IMR-90 (cell line): ENCODE measurements around the gene NFATC3. TPM values are rescaled to one million over a fixed set of nuclear protein-coding genes. Genes with fewer than 3 reads are reported as not detected.
A peak's percentile ranks its signal among the peaks of the same experiment; 100 is the strongest.

ENCODE experiments used
- ATAC-seq: fragments of 200-7000 bp; cut with Tn5 transposase; 2 replicates; pipeline ENCODE4 v1.9.1; 2020; ENCODE audit warnings: low read depth, mild to moderate bottlenecking, moderate library complexity
- BruUV-seq: library from RNA; stranded (reverse); fragments of 400-500 nt; replicated peaks from 2 replicates; lab custom pipeline; 2021; lab: Mats Ljungman, UMichigan
- CTCF ChIA-PET: fragments of 300-600 bp; formaldehyde crosslinking; extraction: SDS; loops from one replicate; lab custom pipeline; 2021; ENCODE audit warnings: antibody characterized with exemption; lab: Yijun Ruan, JAX
- POLR2A ChIA-PET: fragments of 300-600 bp; sonication (Branson Sonifier 250); formaldehyde crosslinking; loops from one replicate; lab custom pipeline; 2022; ENCODE audit warnings: antibody characterized with exemption; ENCODE audit not compliant: unreplicated experiment; lab: Charles Lee
- DNase-seq: peaks from one replicate; pipeline ENCODE4 v3.0.0; 2013
- H2AFZ ChIP-seq: replicated peaks from 2 replicates; pipeline ENCODE3; 2013; ENCODE audit warnings: low read length, mild to moderate bottlenecking; ENCODE audit not compliant: poor library complexity
- H2AK5ac ChIP-seq: 2 replicates; pipeline ENCODE4 v1.6.1; 2013; ENCODE audit warnings: low read depth, low read length, inconsistent platforms
- H2AK9ac ChIP-seq: replicated peaks from 2 replicates; pipeline ENCODE3; 2013; ENCODE audit warnings: mild to moderate bottlenecking, low read depth, low read length, moderate library complexity; ENCODE audit not compliant: poor library complexity
- H2BK120ac ChIP-seq: 2 replicates; pipeline ENCODE4 v1.6.1; 2013; ENCODE audit warnings: low read depth, low read length, inconsistent platforms
- H2BK15ac ChIP-seq: 3 replicates; pipeline ENCODE4 v1.6.1; 2013; ENCODE audit warnings: low read depth, low read length, inconsistent platforms
- H2BK20ac ChIP-seq: 2 replicates; pipeline ENCODE4 v1.6.1; 2013; ENCODE audit warnings: low read depth, mild to moderate bottlenecking, inconsistent platforms, low read length, moderate library complexity
- H2BK5ac ChIP-seq: 2 replicates; pipeline ENCODE4 v1.6.1; 2013; ENCODE audit warnings: mild to moderate bottlenecking, low read depth, low read length, inconsistent platforms; ENCODE audit not compliant: poor library complexity, severe bottlenecking
- H3K14ac ChIP-seq: replicated peaks from 2 replicates; pipeline ENCODE4 v1.6.1; 2013; ENCODE audit warnings: low read depth, low read length, inconsistent platforms
- H3K18ac ChIP-seq: 2 replicates; pipeline ENCODE4 v1.6.1; 2013; ENCODE audit warnings: low read depth, low read length, control low read depth
- H3K23ac ChIP-seq: 2 replicates; pipeline ENCODE4 v1.6.1; 2013; ENCODE audit warnings: low read depth, low read length, inconsistent platforms
- H3K27ac ChIP-seq: 2 replicates; pipeline ENCODE4 v1.5.1; 2013; ENCODE audit warnings: mild to moderate bottlenecking, control low read depth, low read length; ENCODE audit not compliant: insufficient read depth
- H3K27me3 ChIP-seq: 2 replicates; pipeline ENCODE4 v1.6.1; 2013; ENCODE audit warnings: low read length; ENCODE audit not compliant: control insufficient read depth, insufficient read depth
- H3K36me3 ChIP-seq: 2 replicates; pipeline ENCODE4 v1.6.1; 2013; ENCODE audit warnings: low read length, mixed read lengths; ENCODE audit not compliant: control insufficient read depth, insufficient read depth
- H3K4ac ChIP-seq: 2 replicates; pipeline ENCODE4 v1.6.1; 2013; ENCODE audit warnings: low read depth, low read length, inconsistent platforms
- H3K4me1 ChIP-seq: 2 replicates; pipeline ENCODE4 v1.6.1; 2013; ENCODE audit warnings: low read length, mixed read lengths; ENCODE audit not compliant: control insufficient read depth, insufficient read depth
- H3K4me2 ChIP-seq: 2 replicates; pipeline ENCODE4 v1.6.1; 2013; ENCODE audit warnings: low read depth, mild to moderate bottlenecking, control low read depth, low read length, moderate library complexity
- H3K4me3 ChIP-seq: 2 replicates; pipeline ENCODE4 v1.5.1; 2013; ENCODE audit warnings: low read depth, mild to moderate bottlenecking, control low read depth, low read length, moderate library complexity; ENCODE audit not compliant: insufficient read depth
- H3K56ac ChIP-seq: 2 replicates; pipeline ENCODE4 v1.6.1; 2013; ENCODE audit warnings: low read length, inconsistent platforms; ENCODE audit not compliant: insufficient read depth; ENCODE audit errors: extremely low read depth
- H3K79me1 ChIP-seq, 2 experiments: 2 replicates each; pipeline ENCODE4 v1.6.1; 2013; ENCODE audit warnings: low read length in 2 of 2, inconsistent platforms in 1 of 2, low read depth in 1 of 2
- H3K9ac ChIP-seq: 2 replicates; pipeline ENCODE4 v1.6.1; 2013; ENCODE audit warnings: low read depth, low read length, control low read depth
- H3K9me1 ChIP-seq: 2 replicates; pipeline ENCODE4 v1.6.1; 2013; ENCODE audit warnings: low read length, inconsistent platforms; ENCODE audit not compliant: insufficient read depth
- H3K9me3 ChIP-seq: 2 replicates; pipeline ENCODE4 v1.6.1; 2013; ENCODE audit warnings: low read length; ENCODE audit not compliant: control insufficient read depth, insufficient read depth
- H4K20me1 ChIP-seq: 2 replicates; pipeline ENCODE4 v1.6.1; 2013; ENCODE audit warnings: low read length, inconsistent platforms; ENCODE audit not compliant: insufficient read depth
- H4K5ac ChIP-seq: 2 replicates; pipeline ENCODE4 v1.6.1; 2013; ENCODE audit warnings: mild to moderate bottlenecking, low read depth, low read length, control low read depth
- H4K8ac ChIP-seq, 2 experiments: 2 replicates each; pipeline ENCODE4 v1.6.1; 2013; ENCODE audit warnings: low read depth in 2 of 2, low read length in 2 of 2, control low read depth in 1 of 2, inconsistent platforms in 1 of 2
- H4K91ac ChIP-seq: 2 replicates; pipeline ENCODE4 v1.6.1; 2013; ENCODE audit warnings: low read depth, low read length, inconsistent platforms; ENCODE audit not compliant: insufficient read depth
- BHLHE40 ChIP-seq: fragments of 150-350 bp; IDR thresholded peaks from 2 replicates; pipeline ENCODE4 v1.6.1; 2016; ENCODE audit warnings: mild to moderate bottlenecking, low read depth, low read length
- CEBPB ChIP-seq: IDR thresholded peaks from 2 replicates; pipeline ENCODE4 v1.6.1; 2012; ENCODE audit warnings: low read depth, low read length, improper control_type of control experiment
- CHD1 ChIP-seq: IDR thresholded peaks from 2 replicates; pipeline ENCODE4 v1.6.1; 2012; ENCODE audit warnings: low read depth, low read length, improper control_type of control experiment
- MAZ ChIP-seq: IDR thresholded peaks from 2 replicates; pipeline ENCODE4 v1.6.1; 2012; ENCODE audit warnings: low read depth, mild to moderate bottlenecking, low read length, improper control_type of control experiment, moderate library complexity, borderline replicate concordance
- MXI1 ChIP-seq: IDR thresholded peaks from 2 replicates; pipeline ENCODE4 v1.6.1; 2012; ENCODE audit warnings: low read depth, mild to moderate bottlenecking, low read length, moderate library complexity, borderline replicate concordance
- NFE2L2 ChIP-seq: fragments of 150-350 bp; IDR thresholded peaks from 2 replicates; pipeline ENCODE4 v1.6.1; 2016; ENCODE audit warnings: low read depth, mild to moderate bottlenecking, low read length
- POLR2A ChIP-seq: IDR thresholded peaks from 2 replicates; pipeline ENCODE4 v1.6.1; 2012; ENCODE audit warnings: mild to moderate bottlenecking, low read depth, low read length
- RAD21 ChIP-seq: IDR thresholded peaks from 2 replicates; pipeline ENCODE4 v1.6.1; 2012; ENCODE audit warnings: low read length, improper control_type of control experiment
- RCOR1 ChIP-seq: IDR thresholded peaks from 2 replicates; pipeline ENCODE4 v1.6.1; 2012; ENCODE audit warnings: mild to moderate bottlenecking, low read length, improper control_type of control experiment; ENCODE audit not compliant: insufficient replicate concordance
- RFX5 ChIP-seq: IDR thresholded peaks from 2 replicates; pipeline ENCODE4 v1.8.0; 2012; ENCODE audit warnings: low read depth, mild to moderate bottlenecking, low read length, moderate library complexity
- dilution Hi-C: fragments of 300-500 bp; cut with HindIII; formaldehyde crosslinking; loops from one replicate; pipeline ENCODE4 v1.14.3; 2018; ENCODE audit warnings: low sequenced_read_pairs; ENCODE audit not compliant: unreplicated experiment
- in situ Hi-C: fragments of 300-500 bp; cut with MboI; formaldehyde crosslinking; loops from 3 replicates; pipeline ENCODE4 v1.14.3; 2019; ENCODE audit warnings: low sequenced_read_pairs, inconsistent platforms, mixed read lengths
- intact Hi-C: fragments of 100-400 bp; cut with micrococcal nuclease; formaldehyde crosslinking; loops from 2 replicates; pipeline ENCODE4 v1.10.0; 2022
- polyA plus RNA-seq, 3 experiments: library from polyadenylated mRNA; depleted of rRNA; stranded (reverse); fragments of >200 nt; gene quantifications; 2 replicates each; pipeline ENCODE4 v1.2.3, GENCODE V29; 2012; ENCODE audit warnings: low replicate concordance in 1 of 3
- total RNA-seq: library from RNA; depleted of rRNA; stranded (reverse); fragments of >200 nt; gene quantifications from 2 replicates; pipeline ENCODE4 v1.2.3, GENCODE V29; 2012
- TF ChIP-seq, protein P1 (sequence below): conservative IDR thresholded peaks from 2 replicates; pipeline ENCODE4 v1.5.1; 2012; ENCODE audit warnings: mild to moderate bottlenecking, low read depth, low read length, improper control_type of control experiment

The NFATC3 gene
- total and polyA plus RNA-seq, 2 of the 4 experiments (the other 2 are of a cell fraction) = 6.3 to 21.5 TPM

DNA sequence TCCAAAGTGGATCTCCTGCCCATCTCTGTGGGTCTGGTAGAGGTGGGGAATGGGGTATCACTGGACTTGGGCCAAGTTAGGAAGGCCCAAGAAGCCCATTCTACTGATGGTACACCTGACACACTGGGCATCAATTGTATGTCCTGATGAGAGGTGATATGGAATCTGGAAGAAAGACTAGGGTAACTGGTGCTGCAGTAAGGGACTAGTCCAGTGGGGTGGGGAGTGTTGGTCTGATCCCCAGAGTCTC lies 5.9 kb upstream of the NFATC3 start:
- in situ Hi-C loops = no loop called here
- dilution Hi-C loops = no loop called here
- CTCF ChIA-PET = no interaction called here

More for the DNA sequence above, 5.9 kb upstream of the NFATC3 start:
- TF ChIP-seq RCOR1 = no peak
- TF ChIP-seq CEBPB = no peak
- TF ChIP-seq POLR2A = no peak
- TF ChIP-seq, protein P1, sequence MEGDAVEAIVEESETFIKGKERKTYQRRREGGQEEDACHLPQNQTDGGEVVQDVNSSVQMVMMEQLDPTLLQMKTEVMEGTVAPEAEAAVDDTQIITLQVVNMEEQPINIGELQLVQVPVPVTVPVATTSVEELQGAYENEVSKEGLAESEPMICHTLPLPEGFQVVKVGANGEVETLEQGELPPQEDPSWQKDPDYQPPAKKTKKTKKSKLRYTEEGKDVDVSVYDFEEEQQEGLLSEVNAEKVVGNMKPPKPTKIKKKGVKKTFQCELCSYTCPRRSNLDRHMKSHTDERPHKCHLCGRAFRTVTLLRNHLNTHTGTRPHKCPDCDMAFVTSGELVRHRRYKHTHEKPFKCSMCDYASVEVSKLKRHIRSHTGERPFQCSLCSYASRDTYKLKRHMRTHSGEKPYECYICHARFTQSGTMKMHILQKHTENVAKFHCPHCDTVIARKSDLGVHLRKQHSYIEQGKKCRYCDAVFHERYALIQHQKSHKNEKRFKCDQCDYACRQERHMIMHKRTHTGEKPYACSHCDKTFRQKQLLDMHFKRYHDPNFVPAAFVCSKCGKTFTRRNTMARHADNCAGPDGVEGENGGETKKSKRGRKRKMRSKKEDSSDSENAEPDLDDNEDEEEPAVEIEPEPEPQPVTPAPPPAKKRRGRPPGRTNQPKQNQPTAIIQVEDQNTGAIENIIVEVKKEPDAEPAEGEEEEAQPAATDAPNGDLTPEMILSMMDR = no peak
- no peak for TF ChIP-seq MAZ
- no peak for TF ChIP-seq CHD1
- no peak for TF ChIP-seq BHLHE40
- TF ChIP-seq RAD21 = no peak
- no peak for TF ChIP-seq RFX5
- TF ChIP-seq NFE2L2 = no peak
- TF ChIP-seq MXI1 = no peak
- Histone ChIP-seq H3K36me3 (peaks cover 31% of the 10 kb centered on the region), H3K4me3 (no peak overlapping the region), H2BK20ac (no peak overlapping the region), H3K4me2 (no peak overlapping the region; the same call in 1 of the 2 replicates), H3K9me3 (no peaks in the 10 kb centered on the region), H4K8ac (peak overlapping the region; percentile 31 to 71; a peak in 2 of 4 replicates), H3K27me3 (no peaks in the 10 kb centered on the region), H3K79me1 (0 out of 4 replicates have a peak, but pooled peaks cover 0 to 4% of the 10 kb centered on the region in 2 experiments), H4K91ac (peak overlapping the region; percentile 4; the same call in 1 of the 2 replicates), H2AK9ac (peak overlapping the region; percentile 87), H3K4ac (0 out of 2 replicates have a peak overlapping the region, but pooled peaks have one; percentile 52), H2BK5ac (no peak overlapping the region), H3K56ac (no peak overlapping the region), H3K9ac (no peak overlapping the region), H2BK120ac (no peak overlapping the region), H2AK5ac (peak overlapping the region; percentile 13; the same call in 1 of the 2 replicates), H3K9me1 (peaks cover 21% of the 10 kb centered on the region), H4K20me1 (no peaks in the 10 kb centered on the region), H3K18ac (no peak overlapping the region), H3K4me1 (peaks cover 18% of the 10 kb centered on the region), H2AFZ (peak overlapping the region; percentile 74), H2BK15ac (no peak overlapping the region), H3K27ac (no peak overlapping the region), H3K14ac (peak overlapping the region; percentile 26; the same call in 1 of the 2 replicates), H3K23ac (peak overlapping the region; percentile 40; the same call in 1 of the 2 replicates), H4K5ac (no peak overlapping the region)
- DNase-seq = no peak
- ATAC-seq = peak; percentile 12; the same call in 1 of the 2 replicates
- POLR2A ChIA-PET = no interaction called here
- intact Hi-C loops = no loop called here
- BruUV-seq = no TSS peak
